Stimulated activated memory B cell treated with anti-CD40 and anti-IgM and Interleukin-4, amounts not matched to agents 10 μg/mL and 1 μg/mL and 100 μg/mL, for 72 hours (primary cell): ENCODE results near the gene RUFY2.

Experiments
- ATAC-seq: fragments of 150-1000 bp; cut with Tn5 transposase; 2 replicates; pipeline ENCODE4 v1.10.0; 2021
- H3K27ac Mint-ChIP-seq: one replicate; pipeline ENCODE4 v1.8.0; 2022; ENCODE audit warnings: mild to moderate bottlenecking, mixed read lengths
- H3K27me3 Mint-ChIP-seq: one replicate; pipeline ENCODE4 v1.8.0; 2022; ENCODE audit warnings: mixed read lengths
- H3K36me3 Mint-ChIP-seq: one replicate; pipeline ENCODE4 v1.8.0; 2022; ENCODE audit warnings: mixed read lengths
- H3K4me1 Mint-ChIP-seq: one replicate; pipeline ENCODE4 v1.8.0; 2022; ENCODE audit warnings: mixed read lengths
- H3K4me3 Mint-ChIP-seq: one replicate; pipeline ENCODE4 v1.8.0; 2022; ENCODE audit warnings: mild to moderate bottlenecking, moderate library complexity, mixed read lengths
- H3K9me3 Mint-ChIP-seq: one replicate; pipeline ENCODE4 v1.8.0; 2022; ENCODE audit warnings: mixed read lengths

RUFY2 gene

DNA sequence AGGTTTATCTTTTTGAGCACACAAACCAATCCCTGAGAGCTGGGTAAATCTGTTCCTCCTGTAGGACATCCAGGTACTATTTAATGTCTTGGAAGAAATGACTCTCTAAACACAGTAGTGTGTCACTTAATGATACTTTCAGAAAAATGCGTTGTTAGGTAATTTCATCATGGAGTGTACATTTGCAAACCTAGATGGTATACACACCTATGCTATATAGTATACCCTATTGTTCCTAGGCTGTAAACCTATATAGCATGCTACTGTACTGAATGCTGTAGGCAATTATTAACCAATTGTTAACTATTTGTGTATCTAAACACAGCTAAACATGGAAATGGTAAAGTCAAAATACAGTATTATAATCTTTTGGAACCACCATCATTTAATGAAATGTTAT, 10.1 kb downstream of the RUFY2 start:
- Mint-ChIP-seq H3K4me1 (no peaks in the 10 kb centered on the region), H3K36me3 (peaks cover 23% of the 10 kb centered on the region), H3K4me3 (no peak overlapping the region), H3K27me3 (no peaks in the 10 kb centered on the region), H3K27ac (no peak overlapping the region), H3K9me3 (no peaks in the 10 kb centered on the region)
- ATAC-seq: no peak

DNA sequence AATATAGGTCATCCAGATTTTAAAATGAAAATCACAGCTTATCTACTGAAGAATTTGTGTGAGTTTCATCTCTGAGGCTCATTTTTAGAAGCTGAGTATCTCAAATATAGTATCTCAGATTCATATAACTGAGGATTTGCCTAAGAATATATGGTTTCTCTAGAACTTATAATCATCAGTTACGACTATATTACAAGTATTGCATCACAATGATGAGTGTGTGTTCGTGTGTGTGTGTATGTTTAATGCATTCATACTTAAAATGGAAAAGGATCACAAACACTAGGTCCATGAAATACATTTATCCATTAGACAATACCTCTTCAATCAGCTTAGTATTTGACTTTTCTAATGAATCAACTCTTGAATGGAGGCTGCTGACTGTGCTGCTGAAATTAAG, 21.3 kb downstream of the RUFY2 start:
- Mint-ChIP-seq H3K27me3 (no peaks in the 10 kb centered on the region), H3K4me1 (no peaks in the 10 kb centered on the region), H3K36me3 (peaks cover 29% of the 10 kb centered on the region), H3K27ac (no peak overlapping the region), H3K9me3 (no peaks in the 10 kb centered on the region), H3K4me3 (no peak overlapping the region)
- ATAC-seq: no peak

DNA sequence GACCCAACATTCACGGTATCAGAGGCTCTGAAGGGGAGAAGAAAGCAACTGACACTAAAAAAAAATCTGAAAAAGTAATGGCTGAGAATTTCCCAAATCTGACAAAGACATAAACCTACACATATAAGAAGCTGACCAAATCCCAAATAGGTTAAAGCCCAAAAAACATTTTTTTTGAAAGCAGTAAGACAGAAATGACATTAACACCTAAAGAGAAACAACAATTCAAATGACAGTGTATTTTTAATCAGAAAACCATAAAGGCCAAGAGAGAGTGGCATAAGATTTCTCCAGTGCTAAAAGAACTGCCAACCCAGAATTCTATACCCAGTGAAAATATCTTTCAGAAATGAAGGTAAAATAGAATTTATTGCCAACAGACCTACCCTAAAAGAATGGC, 35.5 kb downstream of the RUFY2 start:
- no peak overlapping the region for H3K27ac Mint-ChIP-seq
- ATAC-seq: no peak
- H3K9me3 Mint-ChIP-seq: peaks cover 7% of the 10 kb centered on the region
- no peaks in the 10 kb centered on the region for H3K4me1 Mint-ChIP-seq
- peaks cover 61% of the 10 kb centered on the region for H3K36me3 Mint-ChIP-seq
- H3K4me3 Mint-ChIP-seq: no peak overlapping the region
- no peaks in the 10 kb centered on the region for H3K27me3 Mint-ChIP-seq

DNA sequence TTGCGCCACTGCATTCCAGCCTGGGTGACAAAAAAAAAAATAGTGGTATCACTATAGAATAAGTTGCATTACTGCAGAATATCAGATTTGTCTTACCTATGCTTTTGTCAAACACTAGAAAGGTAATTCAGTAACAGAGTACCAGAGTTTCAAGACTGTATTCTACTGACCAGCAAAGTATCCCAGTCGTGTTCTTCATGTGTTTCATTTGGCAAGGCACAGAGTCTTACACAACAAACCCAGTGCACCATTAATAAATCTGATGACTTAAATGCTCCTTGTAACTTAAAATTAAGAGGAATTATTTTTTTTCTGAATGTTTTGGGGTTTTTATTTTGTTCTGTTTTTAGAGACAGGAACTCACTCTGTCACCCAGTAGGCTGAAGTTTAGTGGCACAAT, 40.0 kb downstream of the RUFY2 start:
- H3K4me3 Mint-ChIP-seq: no peak overlapping the region
- peaks cover 32% of the 10 kb centered on the region for H3K36me3 Mint-ChIP-seq
- no peak overlapping the region for H3K27ac Mint-ChIP-seq
- H3K4me1 Mint-ChIP-seq: peaks cover 6% of the 10 kb centered on the region
- peaks cover 4% of the 10 kb centered on the region for H3K9me3 Mint-ChIP-seq
- no peak for ATAC-seq
- no peaks in the 10 kb centered on the region for H3K27me3 Mint-ChIP-seq

DNA sequence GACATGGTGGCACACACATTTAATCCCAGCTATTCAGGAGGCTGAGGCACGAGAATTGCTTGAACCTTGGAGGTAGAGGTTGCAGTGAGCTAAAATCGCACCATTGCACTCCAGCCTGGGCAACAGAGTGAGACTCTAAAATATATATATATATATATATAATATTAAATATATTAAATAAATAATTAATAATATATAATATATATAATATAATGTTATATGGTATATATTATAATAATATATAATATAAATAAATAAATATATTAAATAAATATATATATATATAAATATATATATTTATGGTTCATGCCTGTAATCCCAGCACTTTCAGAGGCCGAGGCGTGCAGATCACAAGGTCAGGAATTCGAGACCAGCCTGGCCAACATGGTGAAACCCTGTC, 40.5 kb downstream of the RUFY2 start:
- ATAC-seq: no peak
- peaks cover 3% of the 10 kb centered on the region for H3K9me3 Mint-ChIP-seq
- peaks cover 6% of the 10 kb centered on the region for H3K4me1 Mint-ChIP-seq
- H3K27me3 Mint-ChIP-seq: no peaks in the 10 kb centered on the region
- peaks cover 32% of the 10 kb centered on the region for H3K36me3 Mint-ChIP-seq
- no peak overlapping the region for H3K4me3 Mint-ChIP-seq
- no peak overlapping the region for H3K27ac Mint-ChIP-seq

DNA sequence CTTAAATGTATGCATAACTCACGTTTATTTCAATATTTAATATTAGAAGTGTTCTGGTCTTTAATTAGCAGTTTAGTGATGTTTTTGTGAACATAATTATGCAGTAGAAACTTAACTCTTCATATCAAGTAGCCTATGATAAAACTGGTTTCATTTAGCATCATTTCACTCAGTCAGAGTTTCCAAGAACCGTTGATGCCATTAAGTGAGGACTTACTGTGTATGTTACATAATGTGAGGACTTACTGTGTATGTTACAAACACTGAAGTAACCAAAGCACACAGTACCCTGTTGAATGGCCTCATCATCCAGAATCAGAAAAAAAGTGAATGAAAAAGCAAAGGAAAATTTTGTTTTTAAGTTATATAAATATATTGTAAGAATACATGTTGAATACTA, 41.5 kb downstream of the RUFY2 start:
- Mint-ChIP-seq H3K27ac (no peak overlapping the region), H3K9me3 (no peaks in the 10 kb centered on the region), H3K4me1 (peaks cover 6% of the 10 kb centered on the region), H3K4me3 (no peak overlapping the region), H3K27me3 (no peaks in the 10 kb centered on the region), H3K36me3 (peaks cover 23% of the 10 kb centered on the region)
- no peak for ATAC-seq

DNA sequence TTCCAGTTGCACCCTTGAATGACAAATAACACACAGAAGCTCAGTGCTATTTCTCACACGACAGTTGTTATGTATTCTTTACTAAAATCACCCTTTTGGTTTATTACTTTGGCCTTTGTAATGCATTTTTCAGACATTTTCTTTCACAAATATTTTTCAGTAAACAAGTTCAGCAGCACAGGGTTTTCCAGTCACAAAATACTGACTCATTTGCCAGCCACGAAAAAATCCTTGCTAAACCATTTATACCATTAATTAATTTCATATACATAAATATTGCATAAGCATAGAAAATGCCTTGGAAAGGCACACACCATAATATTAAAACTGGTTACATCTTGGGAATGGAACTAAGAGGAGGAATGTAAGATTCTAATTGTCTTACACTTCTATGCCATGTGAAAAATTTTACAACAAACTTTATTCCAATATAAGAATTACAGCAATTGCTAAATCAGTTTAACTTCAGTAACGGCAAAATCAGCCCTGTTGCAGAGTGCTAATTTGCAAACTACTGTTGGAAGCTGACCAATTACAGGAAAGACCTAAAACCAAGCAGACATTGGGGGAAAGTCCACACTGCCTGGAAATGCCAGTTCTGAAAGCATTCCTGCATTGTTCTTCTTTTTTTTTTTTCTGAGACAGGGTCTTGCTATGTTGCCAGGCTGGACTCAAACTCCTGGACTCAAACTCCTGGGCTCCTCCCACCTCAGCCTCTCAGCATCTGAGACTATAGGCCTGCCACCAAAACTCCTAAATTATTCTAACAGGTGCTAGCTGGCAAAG, 42.8 kb downstream of the RUFY2 start:
- no peak overlapping the region for H3K4me3 Mint-ChIP-seq
- H3K36me3 Mint-ChIP-seq: peaks cover 16% of the 10 kb centered on the region
- ATAC-seq: no peak
- peak overlapping the region; percentile 64 for H3K27ac Mint-ChIP-seq
- H3K4me1 Mint-ChIP-seq: peaks cover 6% of the 10 kb centered on the region
- H3K9me3 Mint-ChIP-seq: no peaks in the 10 kb centered on the region
- H3K27me3 Mint-ChIP-seq: no peaks in the 10 kb centered on the region

DNA sequence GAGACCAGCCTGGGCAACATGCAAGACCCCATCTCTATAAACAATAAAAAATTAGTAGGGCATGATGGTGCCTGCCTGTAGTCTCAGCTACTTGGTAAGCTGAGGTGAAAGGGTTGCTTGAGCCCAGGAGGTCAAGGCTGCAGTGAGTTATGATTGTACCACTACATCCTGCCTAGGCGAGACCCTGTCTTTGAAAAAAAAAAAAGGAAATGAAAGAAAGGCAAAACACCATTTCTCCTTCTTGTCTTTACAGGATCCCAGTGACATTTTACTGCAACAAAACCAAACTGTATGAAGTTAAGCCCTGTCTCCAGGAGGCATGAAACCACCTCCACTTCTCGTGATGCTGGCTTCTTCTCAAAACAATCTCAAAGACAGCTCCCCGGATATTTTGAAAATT, 44.5 kb downstream of the RUFY2 start:
- H3K36me3 Mint-ChIP-seq: peaks cover 19% of the 10 kb centered on the region
- peaks cover 6% of the 10 kb centered on the region for H3K4me1 Mint-ChIP-seq
- H3K9me3 Mint-ChIP-seq: no peaks in the 10 kb centered on the region
- H3K27me3 Mint-ChIP-seq: no peaks in the 10 kb centered on the region
- no peak overlapping the region for H3K4me3 Mint-ChIP-seq
- peak overlapping the region; percentile 64 for H3K27ac Mint-ChIP-seq
- peak; percentile 71 for ATAC-seq

DNA sequence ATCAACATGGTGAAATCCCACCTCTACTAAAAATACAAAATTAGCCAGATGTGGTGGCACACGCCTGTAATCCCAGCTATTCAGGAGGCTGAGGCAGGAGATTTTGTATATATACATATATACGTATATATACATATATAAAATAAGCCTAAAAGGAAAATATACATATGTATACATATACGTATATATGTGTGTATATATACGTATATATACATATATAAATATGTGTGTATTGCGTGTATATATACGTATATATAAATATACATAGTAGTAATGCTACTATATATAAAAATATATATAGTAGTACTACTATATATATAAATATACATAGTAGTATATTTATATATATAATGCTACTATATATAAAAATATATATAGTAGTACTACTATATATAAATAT, 47.9 kb downstream of the RUFY2 start:
- H3K4me1 Mint-ChIP-seq: peaks cover 6% of the 10 kb centered on the region
- peaks cover 21% of the 10 kb centered on the region for H3K36me3 Mint-ChIP-seq
- H3K4me3 Mint-ChIP-seq: no peak overlapping the region
- no peaks in the 10 kb centered on the region for H3K9me3 Mint-ChIP-seq
- no peaks in the 10 kb centered on the region for H3K27me3 Mint-ChIP-seq
- H3K27ac Mint-ChIP-seq: no peak overlapping the region
- no peak for ATAC-seq

DNA sequence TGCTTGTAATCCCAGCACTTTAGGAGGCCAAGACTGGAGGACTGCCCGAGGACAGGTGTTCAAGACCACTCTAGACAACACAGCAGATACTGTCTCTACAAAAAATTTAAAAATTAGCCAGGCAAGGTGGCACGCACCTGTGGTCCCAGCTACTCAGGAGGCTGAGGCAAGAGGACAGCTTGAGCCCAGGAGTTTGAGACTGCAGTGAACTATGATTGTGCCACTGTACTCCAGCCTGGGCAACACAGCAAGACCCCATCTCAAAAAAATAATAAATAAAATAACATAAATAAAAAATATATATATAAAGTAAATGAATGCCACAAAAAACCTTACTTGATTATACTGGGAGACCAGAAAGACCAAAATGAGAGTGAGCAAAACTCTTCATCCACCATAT, 53.5 kb downstream of the RUFY2 start:
- no peak for ATAC-seq
- H3K27me3 Mint-ChIP-seq: no peaks in the 10 kb centered on the region
- H3K27ac Mint-ChIP-seq: no peak overlapping the region
- H3K36me3 Mint-ChIP-seq: peaks cover 37% of the 10 kb centered on the region
- H3K4me3 Mint-ChIP-seq: no peak overlapping the region
- H3K9me3 Mint-ChIP-seq: no peaks in the 10 kb centered on the region
- H3K4me1 Mint-ChIP-seq: no peaks in the 10 kb centered on the region

DNA sequence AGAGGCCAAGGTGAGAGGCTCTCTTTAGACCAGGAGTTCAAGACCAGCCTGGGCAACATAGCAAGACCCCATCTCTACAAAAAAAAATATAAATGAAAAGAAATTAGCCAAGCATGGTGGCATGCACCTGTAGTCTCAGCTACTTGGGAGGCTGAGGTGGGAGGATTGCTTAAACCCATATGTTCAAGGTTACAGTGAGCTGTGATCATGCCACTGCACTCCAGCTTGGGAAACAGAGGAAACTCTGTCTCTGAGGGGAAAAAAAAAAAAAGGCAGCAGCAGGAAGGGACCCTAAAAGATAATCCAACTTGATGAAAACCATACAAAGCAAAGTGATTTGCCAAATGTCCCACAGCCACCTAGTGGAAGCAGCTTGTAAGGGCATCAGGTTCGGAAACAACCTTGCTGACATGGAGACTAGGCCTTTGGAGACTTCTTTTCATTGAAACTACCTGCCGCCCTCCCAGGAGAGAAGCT, 58.8 kb downstream of the RUFY2 start:
- H3K27me3 Mint-ChIP-seq: no peaks in the 10 kb centered on the region
- H3K36me3 Mint-ChIP-seq: peaks cover 45% of the 10 kb centered on the region
- no peak overlapping the region for H3K4me3 Mint-ChIP-seq
- H3K4me1 Mint-ChIP-seq: no peaks in the 10 kb centered on the region
- no peaks in the 10 kb centered on the region for H3K9me3 Mint-ChIP-seq
- H3K27ac Mint-ChIP-seq: no peak overlapping the region
- peak; percentile 48 for ATAC-seq

DNA sequence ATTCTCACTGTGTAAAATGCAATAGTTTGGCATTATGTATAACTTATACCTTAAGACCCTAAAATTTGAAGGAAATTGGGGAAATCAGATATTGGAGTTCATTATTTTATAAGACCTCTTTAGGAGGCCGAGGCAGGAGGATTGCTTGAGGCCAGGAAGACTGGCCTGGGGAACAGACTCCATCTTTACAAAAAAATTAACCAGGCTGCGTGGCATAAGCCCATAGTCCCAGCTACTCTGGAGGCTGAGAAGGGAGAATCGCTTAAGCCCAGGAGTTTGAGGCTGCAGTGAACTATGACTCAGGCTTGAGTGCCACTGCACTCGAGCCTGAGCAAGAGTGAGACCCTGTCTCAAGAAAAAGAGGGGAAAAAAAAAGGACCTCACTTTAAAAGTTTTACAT, 60.3 kb downstream of the RUFY2 start:
- Mint-ChIP-seq H3K9me3 (no peaks in the 10 kb centered on the region), H3K4me3 (no peak overlapping the region), H3K27me3 (no peaks in the 10 kb centered on the region), H3K36me3 (peaks cover 44% of the 10 kb centered on the region), H3K27ac (no peak overlapping the region), H3K4me1 (no peaks in the 10 kb centered on the region)
- ATAC-seq: no peak

DNA sequence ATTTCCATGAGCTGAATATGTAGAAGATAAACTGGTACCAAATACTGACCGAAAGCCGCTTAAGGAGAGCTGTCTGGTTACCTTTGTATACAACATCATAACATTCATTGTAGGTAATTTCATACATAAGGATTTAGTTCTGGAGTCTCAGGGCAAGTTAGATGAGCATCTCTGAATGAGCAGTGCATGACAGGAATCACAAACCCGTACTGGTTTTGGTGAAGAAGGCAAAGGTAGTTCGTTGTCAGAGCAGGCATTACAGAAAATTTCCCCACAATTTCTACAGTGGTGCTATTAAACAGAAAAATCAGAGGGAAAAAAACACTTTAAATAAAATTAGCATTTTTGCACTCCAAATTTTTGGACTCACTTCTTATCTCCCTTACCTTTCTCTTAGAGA, 61.5 kb downstream of the RUFY2 start:
- Mint-ChIP-seq H3K4me1 (no peaks in the 10 kb centered on the region), H3K36me3 (peaks cover 54% of the 10 kb centered on the region), H3K9me3 (no peaks in the 10 kb centered on the region), H3K4me3 (no peak overlapping the region), H3K27me3 (no peaks in the 10 kb centered on the region), H3K27ac (no peak overlapping the region)
- no peak for ATAC-seq

DNA sequence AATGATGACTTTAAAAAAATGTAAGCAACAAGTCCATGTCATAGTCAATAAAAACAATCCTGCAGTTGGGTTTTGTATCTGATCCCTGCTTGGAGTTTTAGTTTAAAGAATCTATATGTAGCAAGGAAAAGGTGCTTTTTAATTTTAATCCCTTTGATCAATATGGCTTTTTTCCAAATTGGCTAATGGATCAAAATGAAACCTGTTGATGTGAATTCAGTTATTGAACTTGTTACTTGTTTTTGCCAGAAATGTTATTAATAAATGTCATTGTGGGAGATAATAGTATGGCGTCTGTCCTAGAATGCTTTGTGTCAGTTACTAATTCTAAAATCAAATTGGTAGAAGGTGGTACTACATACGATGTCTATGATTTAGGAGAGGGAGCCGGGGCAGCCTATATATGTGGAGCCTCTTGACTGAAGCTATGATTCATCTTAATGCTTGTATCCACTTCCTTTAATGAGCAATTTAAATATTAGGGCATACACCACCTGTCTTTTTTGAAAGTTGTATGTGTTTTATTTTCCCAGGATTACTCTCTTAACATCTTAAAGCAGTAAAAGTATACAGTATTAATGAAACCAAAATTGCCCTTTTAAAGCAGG, 64.1 kb downstream of the RUFY2 start:
- no peak for ATAC-seq
- Mint-ChIP-seq H3K9me3 (no peaks in the 10 kb centered on the region), H3K36me3 (peaks cover 74% of the 10 kb centered on the region), H3K4me3 (no peak overlapping the region), H3K27ac (no peak overlapping the region), H3K4me1 (peaks cover 19% of the 10 kb centered on the region), H3K27me3 (no peaks in the 10 kb centered on the region)

DNA sequence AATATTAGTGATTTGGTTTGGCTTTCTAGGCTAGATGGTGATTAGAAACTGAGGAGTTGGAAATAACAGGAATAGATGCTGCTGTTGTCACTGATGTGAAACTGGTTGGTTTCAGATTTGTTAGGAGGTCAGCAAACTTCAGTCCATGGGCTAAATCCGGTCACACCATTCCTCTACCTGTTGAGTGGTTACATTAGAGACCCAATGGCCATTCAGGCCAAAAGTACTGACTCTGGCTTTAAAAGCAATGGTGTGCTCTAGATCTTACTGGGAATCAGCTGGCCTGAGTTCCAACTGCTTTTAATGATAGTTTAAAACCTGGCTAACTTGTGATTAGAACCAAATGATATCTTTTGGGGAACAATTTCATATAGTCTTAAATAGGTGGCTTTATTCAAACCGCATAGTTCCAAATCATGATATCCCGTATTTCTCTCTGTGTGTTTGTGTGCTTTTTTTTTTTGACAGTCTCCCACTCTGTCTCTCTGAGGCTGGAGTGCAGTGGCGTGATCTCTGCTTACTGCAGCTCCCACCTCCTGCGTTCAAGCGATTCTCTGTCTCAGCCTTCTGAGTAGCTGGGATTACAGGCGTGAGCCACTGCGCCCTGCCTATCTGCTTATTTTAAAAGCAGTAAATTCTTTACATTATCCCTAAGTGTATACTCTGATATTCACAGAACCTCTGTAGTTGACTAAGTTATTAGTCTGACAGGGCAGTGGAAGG, 66.6 kb downstream of the RUFY2 start:
- Mint-ChIP-seq H3K4me3 (no peak overlapping the region), H3K9me3 (no peaks in the 10 kb centered on the region), H3K27ac (peak overlapping the region; percentile 54), H3K36me3 (peaks cover 84% of the 10 kb centered on the region), H3K4me1 (peaks cover 44% of the 10 kb centered on the region), H3K27me3 (no peaks in the 10 kb centered on the region)
- ATAC-seq: no peak
